Choroid plexus epithelial cell (primary cell): ENCODE results near the gene NCAM2.
A peak's percentile ranks its signal among the peaks of the same experiment; 100 is the strongest.

Experiments
- DNase-seq: peaks from one replicate; pipeline ENCODE4 v3.0.0-alpha.2; 2010; ENCODE audit warnings: low read depth
- H3K4me3 ChIP-seq: 2 replicates; pipeline ENCODE4 v1.5.1; 2011; ENCODE audit warnings: low read depth, mild to moderate bottlenecking, control low read depth, low read length, moderate library complexity
- TF ChIP-seq, protein P1 (sequence below): conservative IDR thresholded peaks from 2 replicates; pipeline ENCODE4 v1.5.1; 2011; ENCODE audit warnings: low read depth, mild to moderate bottlenecking, control low read depth, inconsistent platforms, low read length, moderate library complexity

Gene NCAM2

DNA sequence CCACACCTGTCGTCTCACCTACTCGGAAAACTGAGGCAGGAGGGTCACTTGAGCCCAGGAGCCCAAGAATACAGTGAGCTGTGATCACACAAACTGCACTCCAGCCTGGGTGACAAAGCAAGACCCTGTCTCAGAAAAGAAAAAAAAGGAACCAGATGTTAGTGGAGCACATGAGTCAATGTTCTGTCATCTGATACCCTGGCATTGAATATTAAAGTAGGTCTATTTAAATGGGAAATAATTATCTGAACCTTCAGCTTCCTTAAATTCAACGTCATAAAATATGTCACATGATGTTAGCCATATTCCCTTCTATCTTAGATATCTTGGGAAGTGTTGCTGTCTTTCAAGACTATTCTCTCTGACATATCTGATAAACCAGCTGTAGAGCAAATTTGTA is 47.3 kb downstream of the NCAM2 start:
- DNase-seq, result peak; percentile 25
- no peak overlapping the region for H3K4me3 ChIP-seq
- TF ChIP-seq, protein P1, sequence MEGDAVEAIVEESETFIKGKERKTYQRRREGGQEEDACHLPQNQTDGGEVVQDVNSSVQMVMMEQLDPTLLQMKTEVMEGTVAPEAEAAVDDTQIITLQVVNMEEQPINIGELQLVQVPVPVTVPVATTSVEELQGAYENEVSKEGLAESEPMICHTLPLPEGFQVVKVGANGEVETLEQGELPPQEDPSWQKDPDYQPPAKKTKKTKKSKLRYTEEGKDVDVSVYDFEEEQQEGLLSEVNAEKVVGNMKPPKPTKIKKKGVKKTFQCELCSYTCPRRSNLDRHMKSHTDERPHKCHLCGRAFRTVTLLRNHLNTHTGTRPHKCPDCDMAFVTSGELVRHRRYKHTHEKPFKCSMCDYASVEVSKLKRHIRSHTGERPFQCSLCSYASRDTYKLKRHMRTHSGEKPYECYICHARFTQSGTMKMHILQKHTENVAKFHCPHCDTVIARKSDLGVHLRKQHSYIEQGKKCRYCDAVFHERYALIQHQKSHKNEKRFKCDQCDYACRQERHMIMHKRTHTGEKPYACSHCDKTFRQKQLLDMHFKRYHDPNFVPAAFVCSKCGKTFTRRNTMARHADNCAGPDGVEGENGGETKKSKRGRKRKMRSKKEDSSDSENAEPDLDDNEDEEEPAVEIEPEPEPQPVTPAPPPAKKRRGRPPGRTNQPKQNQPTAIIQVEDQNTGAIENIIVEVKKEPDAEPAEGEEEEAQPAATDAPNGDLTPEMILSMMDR, result no peak

DNA sequence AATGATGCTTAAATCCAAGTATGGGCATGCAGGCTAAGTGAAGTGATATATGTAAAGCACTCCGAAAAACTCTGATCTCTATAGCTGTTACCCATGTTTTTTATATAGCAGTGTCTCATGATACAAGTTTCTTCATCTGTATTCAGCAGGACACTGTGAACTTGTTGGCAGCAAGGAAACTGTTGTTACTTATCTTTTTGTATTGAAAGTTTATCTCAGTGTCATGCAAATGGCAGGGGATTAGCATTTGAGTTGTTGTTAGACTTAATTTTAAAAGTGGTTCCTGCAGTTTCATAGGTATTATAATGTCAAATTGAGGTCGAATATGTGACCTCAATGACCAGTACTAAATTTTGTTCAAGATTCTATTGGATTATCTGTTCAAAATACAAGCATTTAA is 47.9 kb downstream of the NCAM2 start:
- TF ChIP-seq, protein P1, result no peak
- DNase-seq, result no peak
- no peak overlapping the region for H3K4me3 ChIP-seq

DNA sequence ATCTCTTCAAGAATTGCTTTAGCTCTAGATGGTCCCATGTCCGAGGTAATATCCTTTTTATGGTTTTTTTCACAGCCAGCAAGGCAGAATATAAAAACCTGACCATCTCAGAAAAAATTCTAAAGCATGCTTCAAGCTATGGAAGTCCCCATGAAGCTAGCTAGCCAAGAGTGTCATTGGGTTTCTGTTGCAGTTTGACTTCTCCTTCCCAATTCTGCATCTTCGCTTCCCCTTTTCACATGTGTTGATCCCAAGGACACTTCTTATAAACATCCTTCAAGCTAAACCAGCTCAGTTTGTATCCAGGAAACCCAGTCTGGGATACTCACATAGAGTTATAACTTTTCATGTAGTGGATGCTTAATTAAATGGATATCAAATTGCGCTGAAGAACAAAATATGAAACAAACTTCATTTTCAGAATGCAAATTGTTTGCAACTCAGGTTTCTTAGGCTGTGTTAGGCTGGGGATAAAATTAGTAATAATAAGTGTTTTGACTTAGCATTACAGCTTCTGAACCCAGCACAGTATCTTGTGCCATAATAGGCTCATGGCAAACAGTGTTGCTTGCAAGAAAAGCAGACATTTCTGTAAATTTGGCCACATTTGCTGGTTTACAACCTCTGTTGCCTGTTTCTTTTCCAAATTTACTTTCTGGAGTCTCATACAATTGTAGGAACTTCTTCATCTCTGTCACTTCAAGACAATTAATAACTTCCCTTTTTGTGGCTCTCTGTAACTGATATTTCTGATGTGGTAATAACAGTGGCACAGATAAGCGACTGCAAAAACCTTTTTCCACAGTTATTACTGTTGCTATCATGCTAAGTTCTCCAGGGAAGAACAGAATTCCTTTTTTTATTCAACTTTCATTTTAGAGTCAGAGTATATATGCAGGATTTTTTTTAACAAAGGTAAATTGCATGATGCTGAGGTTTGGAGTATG is 53.2 kb downstream of the NCAM2 start:
- H3K4me3 ChIP-seq, result no peak overlapping the region
- DNase-seq, result no peak
- TF ChIP-seq, protein P1, result no peak

DNA sequence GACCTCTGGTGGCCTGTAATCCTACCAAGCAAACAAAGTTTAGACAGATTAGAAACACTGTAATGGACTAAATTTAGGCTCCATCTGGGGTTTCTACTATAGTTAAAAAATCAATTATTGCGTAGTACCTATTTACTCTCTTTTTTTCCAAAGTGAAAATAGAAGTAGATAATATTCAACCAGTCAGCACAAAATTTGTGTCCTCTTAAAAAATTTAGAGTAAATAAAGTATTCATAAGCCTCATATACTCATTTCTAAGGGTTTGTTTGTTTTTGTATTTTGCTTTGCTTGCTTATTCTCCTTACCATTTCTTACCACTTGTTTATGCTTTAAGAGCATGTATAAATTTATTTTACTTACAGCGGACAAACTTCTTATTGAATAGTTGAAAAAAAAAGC is 54.5 kb downstream of the NCAM2 start:
- H3K4me3 ChIP-seq, result no peak overlapping the region
- TF ChIP-seq, protein P1, result no peak
- no peak for DNase-seq

DNA sequence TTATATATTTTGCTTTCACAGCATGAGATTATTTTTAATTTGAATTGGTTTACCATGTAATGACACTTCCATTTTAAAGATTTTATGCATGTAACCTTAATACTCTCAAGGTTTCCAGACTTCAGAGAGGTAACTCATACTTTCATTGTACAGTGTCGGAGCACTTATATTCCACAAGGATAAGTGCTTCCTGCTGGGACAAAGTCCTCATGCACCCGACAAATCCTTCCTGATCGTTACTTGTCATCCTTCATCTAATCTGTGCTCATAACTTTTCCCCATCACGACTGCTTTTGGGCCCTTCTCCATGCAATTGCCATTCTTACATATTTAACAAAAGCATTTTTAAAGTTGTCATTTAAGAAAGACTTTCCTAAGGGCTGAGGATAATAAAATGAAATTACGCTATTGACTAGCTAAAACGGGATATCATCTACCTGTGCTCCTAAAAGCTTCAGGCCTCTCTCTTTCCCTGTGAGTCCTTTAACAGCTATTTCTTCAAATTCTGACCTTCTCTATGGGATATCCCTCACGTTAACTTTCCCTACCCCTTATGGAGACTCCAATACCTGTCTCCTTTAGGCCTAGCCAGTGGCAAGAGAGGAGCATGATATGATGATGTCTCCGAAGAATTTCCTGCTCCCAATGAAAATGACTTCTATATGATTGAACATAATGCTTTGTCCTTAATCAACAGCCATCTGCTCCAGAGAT is 59.3 kb downstream of the NCAM2 start:
- TF ChIP-seq, protein P1, result no peak
- DNase-seq, result no peak
- H3K4me3 ChIP-seq, result no peak overlapping the region

DNA sequence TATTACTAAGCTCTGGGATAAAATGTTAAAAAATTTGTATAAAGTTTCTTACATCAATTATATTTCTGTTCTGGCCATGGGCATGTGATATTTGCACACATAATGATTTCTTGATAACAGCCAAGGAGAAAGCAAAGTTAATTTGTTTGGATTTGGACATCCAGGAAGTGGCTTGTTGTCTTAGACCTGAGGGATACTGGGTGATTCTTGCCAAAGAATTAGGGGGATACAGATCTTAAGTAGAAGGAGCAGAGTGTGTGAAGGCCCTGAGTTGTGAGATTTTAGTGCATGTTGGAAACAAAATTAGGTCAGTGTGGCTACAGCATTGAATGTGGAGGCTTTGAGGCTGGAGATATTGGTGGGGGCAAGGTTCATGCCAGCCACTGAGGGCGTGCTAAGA is 65.6 kb downstream of the NCAM2 start:
- no peak overlapping the region for H3K4me3 ChIP-seq
- DNase-seq, result no peak
- TF ChIP-seq, protein P1, result no peak
